B cell (primary cell): ENCODE data around the gene EMP3. TPM values are rescaled to one million over a fixed set of nuclear protein-coding genes. Genes with fewer than 3 reads are reported as not detected.
A peak's percentile ranks its signal among the peaks of the same experiment; 100 is the strongest.

Experiments
- ATAC-seq: fragments of 200-7000 bp; cut with Tn5 transposase; one replicate; pipeline ENCODE4 v1.10.0; 2021; ENCODE audit warnings: low read depth, mild to moderate bottlenecking, moderate number of reproducible peaks, moderate library complexity
- CTCF ChIA-PET: fragments of 350-600 bp; sonication (Branson Sonifier 250); formaldehyde crosslinking; loops from one replicate; lab custom pipeline; 2021; ENCODE audit warnings: antibody characterized with exemption, inconsistent platforms; lab: Charles Lee
- POLR2A ChIA-PET: fragments of 350-600 bp; sonication (Branson Sonifier 250); formaldehyde crosslinking; loops from one replicate; lab custom pipeline; 2021; ENCODE audit warnings: antibody characterized with exemption; lab: Charles Lee
- DNase-seq: peaks from one replicate; pipeline ENCODE4 v3.0.0; 2013
- H2AFZ ChIP-seq: 2 replicates; pipeline ENCODE4 v1.6.1; 2012; ENCODE audit warnings: mild to moderate bottlenecking, low read depth, low read length; ENCODE audit not compliant: insufficient read depth, poor library complexity, severe bottlenecking
- H3K27ac ChIP-seq, 2 donors: 1 replicate in 1 of 2; 2 replicates in 1 of 2; pipeline ENCODE4 v1.5.1; 2012 to 2013; ENCODE audit warnings: low read length in 2 of 2, mild to moderate bottlenecking in 2 of 2, moderate library complexity in 1 of 2
- H3K27me3 ChIP-seq, 4 experiments: fragments of 200-600 bp in 1 of 4; sonication (generic) in 1 of 4; replicated peaks in 1 of 4; 1 replicate in 2 of 4; 2 replicates in 2 of 4; pipeline versions ENCODE4 v1.6.1 to v1.7.0; 2013 to 2016; ENCODE audit warnings: low read length in 3 of 4, mild to moderate bottlenecking in 2 of 4, mixed read lengths in 1 of 4, moderate library complexity in 1 of 4; ENCODE audit not compliant: insufficient read depth in 4 of 4, control insufficient read depth in 3 of 4; ENCODE audit errors: control extremely low read depth in 1 of 4
- H3K36me3 ChIP-seq, 2 experiments: replicated peaks in 1 of 2; 1 replicate in 1 of 2; 2 replicates in 1 of 2; pipeline versions ENCODE4 v1.6.1 to v1.7.1; 2013; ENCODE audit warnings: low read length in 1 of 2; ENCODE audit not compliant: insufficient read depth in 2 of 2, control insufficient read depth in 1 of 2; ENCODE audit errors: control extremely low read depth in 1 of 2, extremely low read depth in 1 of 2
- H3K4me1 ChIP-seq, 2 donors: fragments of 200-600 bp in 1 of 2; sonication (generic) in 1 of 2; 1 replicate in 1 of 2; 2 replicates in 1 of 2; pipeline versions ENCODE4 v1.5.1 to v1.6.1; 2013 to 2017; ENCODE audit warnings: low read length in 2 of 2; ENCODE audit not compliant: control insufficient read depth in 2 of 2, insufficient read depth in 2 of 2
- H3K4me2 ChIP-seq: replicated peaks from 2 replicates; pipeline ENCODE3; 2012; ENCODE audit warnings: mild to moderate bottlenecking, low read depth, low read length; ENCODE audit not compliant: poor library complexity, severe bottlenecking
- H3K4me3 ChIP-seq, 5 experiments: fragments of 200-600 bp in 1 of 5; sonication (generic) in 1 of 5; 1 replicate in 3 of 5; 2 replicates in 2 of 5; pipeline versions ENCODE4 v1.5.1 to v1.7.0; 2011 to 2016; ENCODE audit warnings: low read length in 4 of 5, mild to moderate bottlenecking in 4 of 5, low read depth in 2 of 5, control low read depth in 1 of 5, moderate library complexity in 1 of 5; ENCODE audit not compliant: insufficient read depth in 1 of 5; ENCODE audit errors: control extremely low read depth in 1 of 5, extremely low read depth in 1 of 5
- H3K79me2 ChIP-seq: fragments of 200-600 bp; sonication (generic); one replicate; pipeline ENCODE4 v1.6.0; 2016; ENCODE audit warnings: low read length; ENCODE audit not compliant: control insufficient read depth, insufficient read depth
- H3K9ac ChIP-seq: fragments of 200-600 bp; sonication (generic); 2 replicates; pipeline ENCODE4 v1.6.1; 2017; ENCODE audit warnings: mild to moderate bottlenecking, low read length, moderate library complexity
- H3K9me3 ChIP-seq, 3 donors: one replicate each; pipeline versions ENCODE4 v1.6.1 to v1.7.1; 2013; ENCODE audit warnings: low read length in 2 of 3; ENCODE audit not compliant: control insufficient read depth in 2 of 3, insufficient read depth in 1 of 3; ENCODE audit errors: control extremely low read depth in 1 of 3
- H4K20me1 ChIP-seq: 2 replicates; pipeline ENCODE4 v1.6.0; 2012; ENCODE audit warnings: mild to moderate bottlenecking, low read length; ENCODE audit not compliant: insufficient read depth, control insufficient read depth, poor library complexity, severe bottlenecking
- H3K27ac Mint-ChIP-seq: one replicate; pipeline ENCODE4 v1.8.0; 2021; ENCODE audit warnings: mixed read lengths
- H3K27me3 Mint-ChIP-seq: one replicate; pipeline ENCODE4 v1.8.0; 2021; ENCODE audit warnings: mixed read lengths
- H3K4me1 Mint-ChIP-seq: one replicate; pipeline ENCODE4 v1.8.0; 2021; ENCODE audit warnings: mixed read lengths
- H3K4me3 Mint-ChIP-seq: one replicate; pipeline ENCODE4 v1.8.0; 2021; ENCODE audit warnings: mixed read lengths
- H3K9me3 Mint-ChIP-seq: one replicate; pipeline ENCODE4 v1.8.0; 2022; ENCODE audit warnings: mixed read lengths; ENCODE audit not compliant: insufficient read depth
- EZH2 ChIP-seq: IDR thresholded peaks from 2 replicates; pipeline ENCODE4 v1.6.1; 2012; ENCODE audit warnings: borderline replicate concordance, low read depth, mild to moderate bottlenecking, moderate library complexity, low read length; ENCODE audit not compliant: insufficient read depth, poor library complexity, severe bottlenecking
- WGBS: methylation state at CpG from one replicate; pipeline ENCODE4 v1.1.5; 2013; ENCODE audit warnings: missing lambda C conversion rate; ENCODE audit not compliant: insufficient coverage; 5-methylcytosine and 5-hydroxymethylcytosine counted together
- intact Hi-C: fragments of 100-400 bp; cut with micrococcal nuclease; formaldehyde crosslinking; loops from one replicate; pipeline ENCODE4 v1.10.0; 2022
- polyA plus RNA-seq: library from polyadenylated mRNA; depleted of rRNA; stranded (reverse); fragments of >200 nt; gene quantifications from 2 replicates; pipeline ENCODE4 v1.2.3, GENCODE V29; 2012
- total RNA-seq, 2 donors: library from RNA; stranded (reverse); fragments of 120-200 nt in 1 of 2; gene quantifications; 1 replicate in 1 of 2; 2 replicates in 1 of 2; pipeline versions ENCODE4 v1.2.3 to v1.2.4, GENCODE V29; 2013 to 2022
- TF ChIP-seq, protein P1 (sequence below): fragments of 200-600 bp; IDR thresholded peaks from one replicate; pipeline ENCODE4 v1.8.0; 2022; ENCODE audit warnings: antibody characterized with exemption, mild to moderate bottlenecking

Gene EMP3
- total and polyA plus RNA-seq, 2 donors (not counting 1 experiment from before 2014, with no cell fraction given) = 326 to 595 TPM

DNA sequence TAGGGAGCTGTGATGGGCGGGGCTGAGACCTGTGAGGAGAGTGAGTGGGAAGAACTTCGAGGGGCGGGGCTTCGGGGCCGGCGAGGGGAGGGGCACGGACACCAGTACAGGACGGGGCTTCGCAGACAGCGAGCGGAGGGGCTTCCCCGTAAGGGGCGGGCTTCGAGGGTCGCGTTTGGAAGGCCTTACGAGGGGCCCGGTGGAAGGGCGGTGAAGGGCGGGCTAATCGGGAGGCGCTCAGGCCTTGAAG lies 4.1 kb upstream of the EMP3 start:
- Histone ChIP-seq H4K20me1 (peaks cover 6% of the 10 kb centered on the region), H3K27me3 (no peaks in the 10 kb centered on the region), H3K9me3 (peaks cover 0 to 3% (median 0%) of the 10 kb centered on the region in 3 donors), H3K27ac (peak overlapping the region; percentile 95 to 100), H3K4me3 (peak overlapping the region; percentile 54 to 96 (median 77)), H3K79me2 (peaks cover 22% of the 10 kb centered on the region), H2AFZ (peak overlapping the region; percentile 48), H3K36me3 (no peaks in the 10 kb centered on the region), H3K4me1 (peaks cover 42 to 55% of the 10 kb centered on the region in 2 donors), H3K9ac (peak overlapping the region; percentile 88), H3K4me2 (peak overlapping the region; percentile 90)
- no peak for TF ChIP-seq EZH2
- TF ChIP-seq, protein P1, sequence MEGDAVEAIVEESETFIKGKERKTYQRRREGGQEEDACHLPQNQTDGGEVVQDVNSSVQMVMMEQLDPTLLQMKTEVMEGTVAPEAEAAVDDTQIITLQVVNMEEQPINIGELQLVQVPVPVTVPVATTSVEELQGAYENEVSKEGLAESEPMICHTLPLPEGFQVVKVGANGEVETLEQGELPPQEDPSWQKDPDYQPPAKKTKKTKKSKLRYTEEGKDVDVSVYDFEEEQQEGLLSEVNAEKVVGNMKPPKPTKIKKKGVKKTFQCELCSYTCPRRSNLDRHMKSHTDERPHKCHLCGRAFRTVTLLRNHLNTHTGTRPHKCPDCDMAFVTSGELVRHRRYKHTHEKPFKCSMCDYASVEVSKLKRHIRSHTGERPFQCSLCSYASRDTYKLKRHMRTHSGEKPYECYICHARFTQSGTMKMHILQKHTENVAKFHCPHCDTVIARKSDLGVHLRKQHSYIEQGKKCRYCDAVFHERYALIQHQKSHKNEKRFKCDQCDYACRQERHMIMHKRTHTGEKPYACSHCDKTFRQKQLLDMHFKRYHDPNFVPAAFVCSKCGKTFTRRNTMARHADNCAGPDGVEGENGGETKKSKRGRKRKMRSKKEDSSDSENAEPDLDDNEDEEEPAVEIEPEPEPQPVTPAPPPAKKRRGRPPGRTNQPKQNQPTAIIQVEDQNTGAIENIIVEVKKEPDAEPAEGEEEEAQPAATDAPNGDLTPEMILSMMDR = no peak
- CTCF ChIA-PET = interaction anchor here (0.6 to 13.8 kb wide), 13 partner anchors 12 to 1350 kb away, joined by 3 to 345 read pairs (median 4); partner anchors contain the start of genes KDELR1, RPL18, SPHK2 and SYNGR4
- POLR2A ChIA-PET = interaction anchor here (0.6 to 9.7 kb wide), 9 partner anchors 11 to 324 kb away, joined by 3 to 180 read pairs (median 4); partner anchors contain the start of genes KDELR1, SYNGR4 and TMEM143
- peak overlapping the region; percentile 97 for H3K4me3 Mint-ChIP-seq
- H3K27ac Mint-ChIP-seq = peak overlapping the region; percentile 100
- ATAC-seq (peak; percentile 65), DNase-seq (peak; percentile 96)
- 0% methylated on average over 22 of the region's 22 CpGs for WGBS
- intact Hi-C loops = loop anchor here (1.0 to 5.0 kb wide), 9 partner anchors 43 to 298 kb away; partner anchors contain the start of genes CYTH2, KDELR1, LMTK3 and RPL18
- no peaks in the 10 kb centered on the region for H3K9me3 Mint-ChIP-seq
- H3K4me1 Mint-ChIP-seq = peaks cover 48% of the 10 kb centered on the region
- no peaks in the 10 kb centered on the region for H3K27me3 Mint-ChIP-seq
